GM20000 (cell line): Measurements from ENCODE around the gene TRAK1.

ENCODE experiments used
- DNase-seq: peaks from one replicate; pipeline ENCODE4 v3.0.0; 2012; ENCODE audit warnings: low spot score
- CTCF ChIP-seq: IDR thresholded peaks from 2 replicates; pipeline ENCODE4 v1.5.1; 2012; ENCODE audit warnings: mild to moderate bottlenecking, control low read depth; ENCODE audit errors: extremely low read depth, missing control alignments

Gene TRAK1

DNA sequence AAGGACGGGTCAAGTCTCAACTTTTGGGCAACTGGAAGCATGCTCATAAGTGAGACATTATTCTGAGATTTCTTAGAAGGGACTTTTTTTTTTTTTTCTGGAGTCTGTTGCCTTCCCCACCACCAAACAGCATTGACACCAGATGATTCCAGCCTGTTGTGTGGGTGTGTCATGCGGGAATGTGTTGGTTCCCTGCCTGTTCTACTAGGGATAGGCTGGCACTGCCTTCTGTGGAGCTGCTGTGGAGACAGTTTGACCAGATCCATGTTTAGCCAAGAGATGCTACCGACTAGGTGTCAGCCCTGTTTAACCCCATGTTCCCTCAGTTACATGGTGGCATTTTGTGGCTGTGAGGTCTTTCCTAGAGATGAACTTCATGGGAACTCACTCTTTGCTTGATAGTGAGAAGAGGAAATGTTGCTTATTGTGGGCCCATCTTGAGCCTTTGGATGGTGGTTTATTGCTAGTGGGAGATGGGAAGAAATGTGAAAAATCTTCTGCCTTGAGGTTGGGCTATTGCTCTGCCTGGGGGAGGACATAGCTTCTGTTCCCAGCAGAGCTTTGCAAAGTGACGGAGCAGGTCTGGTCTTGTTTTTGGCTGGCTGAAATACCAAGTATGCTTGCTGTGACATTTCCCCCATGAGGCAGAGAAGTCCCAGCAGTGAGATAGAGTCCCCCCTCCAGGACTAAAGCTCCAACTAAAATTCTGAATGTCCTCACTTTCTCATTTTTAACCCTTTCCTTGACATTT lies 31.3 kb downstream of the TRAK1 start:
- peak; percentile 32 for DNase-seq
- no peak for TF ChIP-seq CTCF

GRCh38 chr3:42123012-42123581 lies 31.9 kb downstream of the TRAK1 start:
- TF ChIP-seq CTCF = no peak
- DNase-seq = peak; percentile 38

- TF ChIP-seq CTCF = no peak
- DNase-seq = no peak
Measured at GRCh38 chr3:42123824-42124658, 32.9 kb downstream of the TRAK1 start.

GRCh38 chr3:42127226-42127625 lies 36.1 kb downstream of the TRAK1 start:
- DNase-seq = no peak
- TF ChIP-seq CTCF = no peak

DNA sequence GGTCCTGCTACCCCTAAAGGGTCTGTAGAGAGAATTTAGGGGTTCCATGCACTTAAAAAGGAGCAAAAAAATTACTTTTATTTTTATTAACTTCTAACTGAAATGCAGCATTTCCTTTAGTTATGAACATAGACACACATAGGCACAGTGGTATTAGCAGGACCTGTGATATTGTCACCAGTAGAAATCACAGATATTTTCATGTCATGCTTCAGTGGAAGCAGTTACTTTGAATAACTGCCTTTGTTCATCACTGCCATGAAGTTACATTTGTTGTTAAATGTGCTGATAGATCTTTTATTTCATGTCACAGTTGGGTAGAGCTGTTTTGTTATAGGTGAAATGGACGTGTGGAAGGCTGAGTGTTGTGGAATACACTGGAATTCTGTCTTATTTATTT lies 37.4 kb downstream of the TRAK1 start:
- DNase-seq = no peak
- TF ChIP-seq CTCF = no peak

- DNase-seq = no peak
- no peak for TF ChIP-seq CTCF
Measured at GRCh38 chr3:42129014-42129953, 38.1 kb downstream of the TRAK1 start.
